Heart right ventricle (tissue), 16 donors: ENCODE results near the gene GPANK1. TPM values are rescaled to one million over a fixed set of nuclear protein-coding genes. Genes with fewer than 3 reads are reported as not detected.

Experiments used
- ATAC-seq, 8 donors: fragments of 200-7000 bp; cut with Tn5 transposase; one replicate each; pipeline ENCODE4 v1.9.1; 2020; ENCODE audit warnings: mild to moderate bottlenecking in 8 of 8, moderate library complexity in 8 of 8, moderate number of reproducible peaks in 1 of 8
- DNase-seq, 2 donors: peaks; one replicate each; pipeline ENCODE4 v3.0.0-alpha.2; 2020
- H3K27ac ChIP-seq, 10 donors: fragments of 200-600 bp; sonication (generic) in 2 of 10; one replicate each; pipeline versions ENCODE4 v1.5.0 to v1.8.0; 2020 to 2022; ENCODE audit warnings: mild to moderate bottlenecking in 3 of 10
- H3K27me3 ChIP-seq, 7 donors: fragments of 200-600 bp; one replicate each; pipeline ENCODE4 v1.8.0; 2021 to 2022; ENCODE audit warnings: mild to moderate bottlenecking in 2 of 7
- H3K36me3 ChIP-seq, 9 donors: fragments of 200-600 bp; sonication (generic) in 1 of 9; one replicate each; pipeline versions ENCODE4 v1.5.0 to v1.8.0; 2020 to 2022; ENCODE audit warnings: mild to moderate bottlenecking in 2 of 9
- H3K4me1 ChIP-seq, 9 donors: fragments of 200-600 bp; sonication (generic) in 1 of 9; one replicate each; pipeline versions ENCODE4 v1.5.0 to v1.8.0; 2020 to 2022; ENCODE audit warnings: mild to moderate bottlenecking in 4 of 9
- H3K4me3 ChIP-seq, 10 donors: fragments of 200-600 bp; sonication (generic) in 2 of 10; one replicate each; pipeline versions ENCODE4 v1.5.0 to v1.8.0; 2020 to 2022; ENCODE audit warnings: mild to moderate bottlenecking in 7 of 10, moderate library complexity in 2 of 10
- H3K9me3 ChIP-seq, 11 donors: fragments of 200-600 bp in 10 of 11; sonication (generic) in 2 of 11; one replicate each; pipeline versions ENCODE4 v1.5.0 to v1.8.0; 2013 to 2022; ENCODE audit warnings: mild to moderate bottlenecking in 2 of 11, control low read depth in 1 of 11, moderate library complexity in 1 of 11
- WGBS, 2 donors: extraction: QIAGEN DNeasy Blood & Tissue Kit; methylation state at CpG; one replicate each; pipeline ENCODE4 v1.1.7; 2013; ENCODE audit warnings: inconsistent platforms in 1 of 2; 5-methylcytosine and 5-hydroxymethylcytosine counted together
- intact Hi-C, 10 donors: fragments of 100-400 bp; cut with DNase I; formaldehyde crosslinking; loops; one replicate each; pipeline versions ENCODE4 v1.11.1 to v1.14.2; 2022
- polyA plus RNA-seq, 2 donors: library from polyadenylated mRNA; stranded (reverse); fragments of 200-250 nt; gene quantifications; one replicate each; pipeline ENCODE4 v1.2.3, GENCODE V29; 2013
- total RNA-seq, 10 donors: library from RNA; stranded (reverse); fragmentation: NEBNext Ultra II Directional in 3 of 10; extraction: Animal tissue kit (Norgen Biotek cat#: 25700) in 3 of 10; gene quantifications; one replicate each; pipeline versions ENCODE4 v1.2.1 to v1.2.4, GENCODE V29; 2021 to 2023
- TF ChIP-seq, protein P1 (sequence below), 9 donors: fragments of 200-600 bp; sonication (generic) in 2 of 9; IDR thresholded peaks; one replicate each; pipeline versions ENCODE4 v1.5.0 to v1.8.0; 2021 to 2022; ENCODE audit warnings: antibody characterized with exemption in 9 of 9, mild to moderate bottlenecking in 5 of 9, moderate library complexity in 1 of 9
- donor health status: Arrhythmogenic right ventricular cardiomyopathy.
- donor health status: ischemic (EF 13 %, LVEDD 7.1; RV severe dilation, severe dysfunction).
- donor health status: healthy with polysubstance abuse.
- donor health status: DM: no; HTN: yes; CAD: no.
- donor health status: DM: no; HTN: no; CAD: no.
- donor health status: ischemic (EF 25% LVEDD 6.9; RV normal size, moderate dysfunction).
- donor health status: ischemic (EF 25% LVEDD 5.7; RV mildly dilated, moderate dysfunction).
- donor health status: healthy.
- donor health status: DM: yes; HTN: yes; CAD: no.
- donor health status: Ischemic cardiomyopathy.
- donor health status: ischemic (EF 35%, LVEDD 5.7; RV mildly dilated, moderate dysfunction).
- donor health status: nonischemic (EF 11% LVEDD 7.7; RV severe dilation, severe dysfunction).
- donor health status: DM: yes; HTN: yes; CAD: no.
- donor health status: PGD.
- donor health status: ischemic (EF 29% LVEDD 5.4; RV normal size, mild dysfunction).
- donor health status: nonischemic (EF 23%, LVEDD 6.1; RV moderate dilation, normal function).

The GPANK1 gene
- total and polyA plus RNA-seq, 12 donors = 14.5 to 23.8 (median 18.2) TPM

DNA sequence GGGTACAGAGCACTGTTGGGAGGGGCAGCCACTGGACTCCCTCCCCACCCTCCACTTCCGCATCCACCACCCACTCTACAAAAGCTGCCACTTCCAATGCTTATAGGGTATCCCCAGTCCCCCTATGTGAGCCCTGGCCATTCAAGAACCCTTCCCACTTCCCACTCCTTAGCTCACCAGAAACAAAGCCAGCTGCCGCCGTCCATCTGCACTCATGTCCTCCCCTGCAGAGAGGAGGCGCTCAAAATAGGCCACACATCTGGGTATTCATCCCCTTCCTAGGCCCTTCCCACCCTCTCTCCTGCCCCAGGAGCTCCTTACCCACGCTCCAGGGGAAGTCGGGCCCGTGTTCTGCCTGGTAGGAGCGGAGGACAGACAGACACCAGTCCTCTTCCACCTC is 22.5 kb upstream of the GPANK1 start:
- peaks cover 0 to 11% (median 5%) of the 10 kb centered on the region in 9 donors for H3K4me1 ChIP-seq
- no peak overlapping the region for H3K4me3 ChIP-seq
- peaks cover 5 to 82% (median 47%) of the 10 kb centered on the region in 9 donors for H3K36me3 ChIP-seq
- H3K27ac ChIP-seq = no peak overlapping the region
- H3K9me3 ChIP-seq = no peaks in the 10 kb centered on the region
- TF ChIP-seq, protein P1, sequence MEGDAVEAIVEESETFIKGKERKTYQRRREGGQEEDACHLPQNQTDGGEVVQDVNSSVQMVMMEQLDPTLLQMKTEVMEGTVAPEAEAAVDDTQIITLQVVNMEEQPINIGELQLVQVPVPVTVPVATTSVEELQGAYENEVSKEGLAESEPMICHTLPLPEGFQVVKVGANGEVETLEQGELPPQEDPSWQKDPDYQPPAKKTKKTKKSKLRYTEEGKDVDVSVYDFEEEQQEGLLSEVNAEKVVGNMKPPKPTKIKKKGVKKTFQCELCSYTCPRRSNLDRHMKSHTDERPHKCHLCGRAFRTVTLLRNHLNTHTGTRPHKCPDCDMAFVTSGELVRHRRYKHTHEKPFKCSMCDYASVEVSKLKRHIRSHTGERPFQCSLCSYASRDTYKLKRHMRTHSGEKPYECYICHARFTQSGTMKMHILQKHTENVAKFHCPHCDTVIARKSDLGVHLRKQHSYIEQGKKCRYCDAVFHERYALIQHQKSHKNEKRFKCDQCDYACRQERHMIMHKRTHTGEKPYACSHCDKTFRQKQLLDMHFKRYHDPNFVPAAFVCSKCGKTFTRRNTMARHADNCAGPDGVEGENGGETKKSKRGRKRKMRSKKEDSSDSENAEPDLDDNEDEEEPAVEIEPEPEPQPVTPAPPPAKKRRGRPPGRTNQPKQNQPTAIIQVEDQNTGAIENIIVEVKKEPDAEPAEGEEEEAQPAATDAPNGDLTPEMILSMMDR (IDR thresholded peaks at IDR 0.05) = no peak
- intact Hi-C loops = loop anchor here in 4 of 10 donors (10.0 kb wide), 4 partner anchors 77 to 257 kb away; partner anchors contain the start of genes CFB (in 1 of the 4), NEU1 (in 1 of the 4) and SAPCD1 (in 1 of the 4)
- H3K27me3 ChIP-seq = no peaks in the 10 kb centered on the region
- ATAC-seq (no peak), DNase-seq (no peak)
- 86% methylated on average over 8 of the region's 8 CpGs for WGBS, 2 donors

GRCh38 chr6:31686483-31686882 is 21.7 kb upstream of the GPANK1 start:
- intact Hi-C loops = loop anchor here in 4 of 10 donors (10.0 kb wide), 4 partner anchors 78 to 258 kb away; partner anchors contain the start of genes CFB (in 1 of the 4), NEU1 (in 1 of the 4) and SAPCD1 (in 1 of the 4)
- no peak for DNase-seq
- H3K27ac ChIP-seq = no peak overlapping the region
- H3K27me3 ChIP-seq = no peaks in the 10 kb centered on the region
- H3K4me1 ChIP-seq = peaks cover 0 to 15% (median 9%) of the 10 kb centered on the region in 9 donors
- WGBS, 2 donors = 74 to 85% methylated on average over 5 of the region's 5 CpGs
- no peak for ATAC-seq
- TF ChIP-seq, protein P1 (IDR thresholded peaks at IDR 0.05) = no peak
- H3K4me3 ChIP-seq = no peak overlapping the region
- no peaks in the 10 kb centered on the region for H3K9me3 ChIP-seq
- peaks cover 2 to 74% (median 41%) of the 10 kb centered on the region in 9 donors for H3K36me3 ChIP-seq

GRCh38 chr6:31683591-31683990 is 18.8 kb upstream of the GPANK1 start:
- WGBS, 2 donors = 72 to 78% methylated on average over 13 of the region's 13 CpGs
- H3K4me3 ChIP-seq = peak overlapping the region in 1 of 10 donors; percentile 36
- TF ChIP-seq, protein P1 (IDR thresholded peaks at IDR 0.05) = no peak
- H3K36me3 ChIP-seq = peaks cover 0 to 45% (median 21%) of the 10 kb centered on the region in 9 donors
- peaks cover 5 to 27% (median 22%) of the 10 kb centered on the region in 9 donors for H3K4me1 ChIP-seq
- ATAC-seq (no peak), DNase-seq (no peak)
- H3K9me3 ChIP-seq = no peaks in the 10 kb centered on the region
- no peak overlapping the region for H3K27ac ChIP-seq
- intact Hi-C loops = loop anchor here in 9 of 10 donors (5.0 to 10.0 kb wide), 10 partner anchors 44 to 274 kb away; partner anchors contain the start of genes CFB (in 1 of the 9), CLIC1 (in 1 of the 9), DDAH2 (in 1 of the 9) and NELFE (in 1 of the 9)
- no peaks in the 10 kb centered on the region for H3K27me3 ChIP-seq

DNA sequence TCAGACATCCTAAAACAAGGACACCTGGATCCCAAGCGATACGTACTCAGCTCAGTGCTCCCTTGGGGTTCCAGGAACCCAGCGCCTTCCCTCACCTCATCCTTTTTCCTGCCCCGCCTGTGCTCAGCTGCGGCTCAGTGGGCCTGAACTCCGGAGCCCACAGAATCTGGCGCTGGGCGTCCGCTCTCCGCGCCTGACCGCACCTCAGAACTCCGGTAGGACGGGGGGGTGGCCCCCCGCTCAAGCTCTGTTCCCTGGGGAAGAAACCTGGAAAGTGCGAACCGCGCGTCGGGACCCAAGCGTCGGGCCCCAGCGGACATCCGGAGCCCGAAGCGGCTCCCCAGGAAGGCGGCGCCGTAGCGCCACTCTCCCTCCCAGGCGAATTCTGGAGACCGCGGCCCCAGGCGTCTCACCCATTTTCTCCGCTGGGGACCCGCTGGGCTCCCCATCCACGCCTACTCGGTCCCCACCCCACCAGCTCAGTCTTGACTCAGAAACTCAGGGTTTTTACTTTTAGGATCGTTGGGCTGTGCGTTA is 16.4 kb upstream of the GPANK1 start:
- H3K4me3 ChIP-seq = peak overlapping the region; percentile 42 to 68 (median 58)
- WGBS, 2 donors = 0 to 1% methylated on average over 40 of the region's 40 CpGs
- peak overlapping the region in 9 of 10 donors; percentile 34 to 84 (median 66) for H3K27ac ChIP-seq
- TF ChIP-seq, protein P1 (IDR thresholded peaks at IDR 0.05) = peak in 4 of 9 donors; percentile 21 to 35 (median 28)
- peak; percentile 50 to 87 (median 76) for ATAC-seq
- peaks cover 0 to 25% (median 0%) of the 10 kb centered on the region in 9 donors for H3K36me3 ChIP-seq
- H3K27me3 ChIP-seq = no peaks in the 10 kb centered on the region
- peak in 1 of 2 donors; percentile 55 for DNase-seq
- H3K4me1 ChIP-seq = peaks cover 5 to 27% (median 22%) of the 10 kb centered on the region in 9 donors
- H3K9me3 ChIP-seq = no peaks in the 10 kb centered on the region
- intact Hi-C loops = loop anchor here in 9 of 10 donors (2.0 to 10.0 kb wide), 12 partner anchors 46 to 276 kb away; partner anchors contain the start of genes CFB (in 1 of the 9), CLIC1 (in 1 of the 9), DDAH2 (in 1 of the 9) and NELFE (in 1 of the 9)
